NCI-H82 (cell line): ENCODE results near the gene ZSWIM7.

Experiments
- DNase-seq: peaks from one replicate; lab custom pipeline; 2025; lab: John Stamatoyannopoulos, UW

Gene ZSWIM7

DNA sequence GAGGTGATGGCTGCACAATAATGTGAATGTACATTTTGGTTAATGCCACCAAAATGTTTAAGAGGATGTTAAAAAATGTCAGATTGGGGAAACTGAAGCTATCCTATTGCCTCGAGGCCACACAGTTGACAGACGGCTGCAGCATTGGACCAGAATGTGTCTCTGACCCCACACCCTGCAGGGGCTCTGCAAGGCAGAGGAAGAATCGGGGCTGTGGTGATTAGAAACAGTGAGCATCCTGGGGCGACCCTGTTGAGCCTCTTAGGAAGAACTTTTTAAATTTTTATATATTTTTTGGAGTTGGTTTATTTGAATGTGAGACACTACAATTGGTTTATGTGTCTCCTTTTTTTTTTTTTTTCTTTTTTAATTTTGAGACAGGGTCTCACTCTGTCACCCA, 69.6 kb downstream of the ZSWIM7 start:
- DNase-seq: no peak

DNA sequence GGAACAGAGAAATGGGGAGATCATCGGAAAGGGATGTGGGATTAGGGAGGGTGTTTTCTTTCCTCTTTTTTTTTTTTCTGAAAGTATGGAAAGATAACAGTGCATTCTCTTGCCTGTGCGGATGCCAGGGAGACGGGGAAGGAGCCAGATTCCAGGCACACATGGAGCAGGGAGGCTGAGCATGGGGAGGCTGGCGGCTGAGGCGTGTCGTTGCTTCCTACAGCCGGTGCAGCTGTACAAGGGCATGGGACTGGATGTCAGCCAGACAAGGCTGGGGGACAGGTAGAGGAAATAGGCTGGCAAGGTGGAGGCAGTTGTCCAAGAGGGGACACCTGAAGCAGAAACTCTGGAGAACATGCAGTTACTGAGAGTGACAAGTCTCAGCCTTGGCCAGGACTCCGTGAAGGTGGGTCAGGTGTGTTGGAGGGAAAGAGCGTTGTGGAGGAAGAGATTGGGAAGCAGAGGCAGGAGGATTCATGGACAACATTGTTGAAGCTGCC, 71.2 kb downstream of the ZSWIM7 start:
- no peak for DNase-seq
